ENCODE results near the gene RBM44.
"Not testable (repeated sequence)": the region's sequence is repeated elsewhere in the genome, so short reads cannot be mapped to it uniquely, and the experiment has no call there.

DNA sequence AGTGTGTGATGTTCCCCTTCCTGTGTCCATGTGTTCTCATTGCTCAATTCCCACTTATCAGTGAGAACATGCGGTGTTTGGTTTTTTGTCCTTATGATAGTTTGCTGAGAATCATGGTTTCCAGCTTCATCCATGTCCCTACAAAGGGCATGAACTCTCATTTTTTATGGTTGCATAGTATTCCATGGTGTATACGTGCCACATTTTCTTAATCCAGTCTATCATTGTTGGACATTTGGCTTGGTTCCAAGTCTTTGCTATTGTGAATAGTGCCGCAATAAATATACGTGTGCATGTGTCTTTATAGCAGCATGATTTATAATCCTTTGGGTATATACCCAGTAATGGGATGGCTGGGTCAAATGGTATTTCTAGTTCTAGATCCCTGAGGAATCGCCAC lies 14.9 kb upstream of the RBM44 start:
- TF ChIP-seq, protein P1, sequence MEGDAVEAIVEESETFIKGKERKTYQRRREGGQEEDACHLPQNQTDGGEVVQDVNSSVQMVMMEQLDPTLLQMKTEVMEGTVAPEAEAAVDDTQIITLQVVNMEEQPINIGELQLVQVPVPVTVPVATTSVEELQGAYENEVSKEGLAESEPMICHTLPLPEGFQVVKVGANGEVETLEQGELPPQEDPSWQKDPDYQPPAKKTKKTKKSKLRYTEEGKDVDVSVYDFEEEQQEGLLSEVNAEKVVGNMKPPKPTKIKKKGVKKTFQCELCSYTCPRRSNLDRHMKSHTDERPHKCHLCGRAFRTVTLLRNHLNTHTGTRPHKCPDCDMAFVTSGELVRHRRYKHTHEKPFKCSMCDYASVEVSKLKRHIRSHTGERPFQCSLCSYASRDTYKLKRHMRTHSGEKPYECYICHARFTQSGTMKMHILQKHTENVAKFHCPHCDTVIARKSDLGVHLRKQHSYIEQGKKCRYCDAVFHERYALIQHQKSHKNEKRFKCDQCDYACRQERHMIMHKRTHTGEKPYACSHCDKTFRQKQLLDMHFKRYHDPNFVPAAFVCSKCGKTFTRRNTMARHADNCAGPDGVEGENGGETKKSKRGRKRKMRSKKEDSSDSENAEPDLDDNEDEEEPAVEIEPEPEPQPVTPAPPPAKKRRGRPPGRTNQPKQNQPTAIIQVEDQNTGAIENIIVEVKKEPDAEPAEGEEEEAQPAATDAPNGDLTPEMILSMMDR (IDR thresholded peaks at IDR 0.05): not testable (repeated sequence)
- TF ChIP-seq POLR2A (IDR thresholded peaks at IDR 0.05): not testable (repeated sequence)

All from testis (tissue), 2 donors.